Kidney glomerular epithelial cell (primary cell): ENCODE results near the gene MPP4.

Experiments used
- DNase-seq: peaks from one replicate; lab custom pipeline; 2025; lab: John Stamatoyannopoulos, UW

The MPP4 gene

GRCh38 chr2:201628545-201628944 is 69.9 kb downstream of the MPP4 start:
- no peak for DNase-seq

- no peak for DNase-seq
Observed at GRCh38 chr2:201622306-201622970, 76.0 kb downstream of the MPP4 start.

- DNase-seq, result no peak
Observed at GRCh38 chr2:201621293-201621999, 77.0 kb downstream of the MPP4 start.

- peak; percentile 5 for DNase-seq
Observed at GRCh38 chr2:201618744-201619662, 79.4 kb downstream of the MPP4 start.

GRCh38 chr2:201608021-201608420 is 90.4 kb downstream of the MPP4 start:
- DNase-seq, result no peak

- no peak for DNase-seq
Observed at GRCh38 chr2:201607568-201607967, 90.9 kb downstream of the MPP4 start.

GRCh38 chr2:201600906-201601305 is 97.5 kb downstream of the MPP4 start:
- no peak for DNase-seq

- no peak for DNase-seq
Observed at GRCh38 chr2:201597397-201597796, 101.0 kb downstream of the MPP4 start.
